ENCODE measurements around the gene CMPK2.

CMPK2 gene

GRCh38 chr2:6806604-6807003 is 59.1 kb downstream of the CMPK2 start:
- no peak for DNase-seq

- DNase-seq: no peak
Observed at GRCh38 chr2:6800553-6800952, 65.2 kb downstream of the CMPK2 start.

Measured in suppressor macrophage treated with lipopolysaccharide for 4 hours (primary cell).